ENCODE measurements around the gene FBXO15.

GRCh38 chr18:74092922-74093321, 54.7 kb downstream of the FBXO15 start:
- TF ChIP-seq RAD21 (IDR thresholded peaks at IDR 0.05; ENCODE audit: low read depth) (no peak), YY1 (IDR thresholded peaks at IDR 0.05; ENCODE audit: low read depth) (no peak), MAX (IDR thresholded peaks at IDR 0.05) (no peak), REST (IDR thresholded peaks at IDR 0.05; ENCODE audit: low read depth) (no peak), TAF1 (IDR thresholded peaks at IDR 0.05; ENCODE audit: low read depth) (no peak), TEAD4 (IDR thresholded peaks at IDR 0.05) (no peak), CEBPB (IDR thresholded peaks at IDR 0.05) (no peak), FOXM1 (IDR thresholded peaks at IDR 0.05; ENCODE audit: borderline replicate concordance, low read depth) (no peak), USF1 (IDR thresholded peaks at IDR 0.05) (no peak), EP300 (IDR thresholded peaks at IDR 0.05; ENCODE audit: borderline replicate concordance) (no peak)
